DND-41 (cell line): ENCODE results near the gene POLK.
"Not testable (repeated sequence)": the region's sequence is repeated elsewhere in the genome, so short reads cannot be mapped to it uniquely, and the experiment has no call there.

Source experiments
- ATAC-seq: fragments of 200-7000 bp; cut with Tn5 transposase; 3 replicates; pipeline ENCODE4 v1.9.1; 2021; ENCODE audit warnings: low read depth; ENCODE audit not compliant: insufficient read depth
- DNase-seq: peaks from one replicate; pipeline ENCODE4 v3.0.0-alpha.2; 2020
- H2AFZ ChIP-seq: 2 replicates; pipeline ENCODE4 v1.6.0; 2012; ENCODE audit warnings: low read depth, low read length
- H3K27ac ChIP-seq: 2 replicates; pipeline ENCODE4 v1.5.1; 2012; ENCODE audit warnings: low read length, inconsistent platforms
- H3K27me3 ChIP-seq: fragments of 200-600 bp; sonication (generic); 2 replicates; pipeline ENCODE4 v1.6.0; 2012; ENCODE audit warnings: low read length, mild to moderate bottlenecking, inconsistent platforms; ENCODE audit not compliant: insufficient read depth, poor library complexity
- H3K36me3 ChIP-seq: 2 replicates; pipeline ENCODE4 v1.5.1; 2012; ENCODE audit warnings: low read length, inconsistent platforms; ENCODE audit not compliant: insufficient read depth
- H3K4me1 ChIP-seq: 2 replicates; pipeline ENCODE4 v1.5.1; 2012; ENCODE audit warnings: mild to moderate bottlenecking, low read length; ENCODE audit not compliant: insufficient read depth
- H3K4me2 ChIP-seq: 2 replicates; pipeline ENCODE4 v1.6.0; 2012; ENCODE audit warnings: mild to moderate bottlenecking, moderate library complexity, low read length, inconsistent platforms; ENCODE audit not compliant: insufficient read depth
- H3K4me3 ChIP-seq, 2 experiments: fragments of 200-600 bp in 1 of 2; shearing (Covaris generic) in 1 of 2; 2 replicates each; pipeline ENCODE4 v1.5.1; 2012 to 2016; ENCODE audit warnings: inconsistent platforms in 2 of 2, low read length in 2 of 2, mild to moderate bottlenecking in 2 of 2, low read depth in 1 of 2, moderate library complexity in 1 of 2
- H3K79me2 ChIP-seq: 2 replicates; pipeline ENCODE4 v1.6.0; 2012; ENCODE audit warnings: low read length, inconsistent platforms; ENCODE audit not compliant: insufficient read depth
- H3K9ac ChIP-seq: 2 replicates; pipeline ENCODE4 v1.6.0; 2012; ENCODE audit warnings: low read depth, mild to moderate bottlenecking, inconsistent platforms, low read length, moderate library complexity
- H3K9me3 ChIP-seq: 2 replicates; pipeline ENCODE4 v1.5.1; 2012; ENCODE audit warnings: low read length, moderate library complexity, mild to moderate bottlenecking, inconsistent platforms; ENCODE audit not compliant: insufficient read depth, severe bottlenecking
- H4K20me1 ChIP-seq: 2 replicates; pipeline ENCODE4 v1.6.0; 2012; ENCODE audit warnings: low read length; ENCODE audit not compliant: insufficient read depth
- CTCF ChIP-seq: IDR thresholded peaks from 2 replicates; pipeline ENCODE4 v1.5.1; 2012; ENCODE audit warnings: borderline replicate concordance, low read length, moderate library complexity, mild to moderate bottlenecking; ENCODE audit not compliant: poor library complexity, severe bottlenecking; ENCODE audit errors: extremely low read depth
- EZH2 ChIP-seq: IDR thresholded peaks from 3 replicates; pipeline ENCODE4 v1.6.1; 2012; ENCODE audit warnings: borderline replicate concordance, low read depth, mild to moderate bottlenecking, moderate library complexity, low read length, inconsistent platforms; ENCODE audit not compliant: severe bottlenecking

The POLK gene

GRCh38 chr5:75565991-75566709 lies 54.5 kb downstream of the POLK start:
- ATAC-seq, H2AFZ ChIP-seq, DNase-seq, H3K27ac ChIP-seq, H3K9ac ChIP-seq, H3K27me3 ChIP-seq, H3K9me3 ChIP-seq, H3K4me2 ChIP-seq, H3K4me3 ChIP-seq, H3K4me1 ChIP-seq, H4K20me1 ChIP-seq: not testable (repeated sequence)
- peaks cover 24% of the 10 kb centered on the region; the same call in 1 of the 2 replicates for H3K36me3 ChIP-seq
- H3K79me2 ChIP-seq, result peaks cover 36% of the 10 kb centered on the region; the same call in 1 of the 2 replicates

- H3K9me3 ChIP-seq, result no peaks in the 10 kb centered on the region
- peak; percentile 58; the same call in 2 of the 3 replicates for ATAC-seq
- no peak overlapping the region for H3K4me3 ChIP-seq
Measured at GRCh38 chr5:75566710-75567309, 55.1 kb downstream of the POLK start.

GRCh38 chr5:75567710-75568109 lies 56.0 kb downstream of the POLK start:
- Histone ChIP-seq H2AFZ (no peak overlapping the region), H3K79me2 (peaks cover 34% of the 10 kb centered on the region; the same call in 1 of the 2 replicates), H4K20me1 (peaks cover 5% of the 10 kb centered on the region; the same call in 1 of the 2 replicates), H3K27ac (no peak overlapping the region), H3K36me3 (peaks cover 39% of the 10 kb centered on the region; the same call in 1 of the 2 replicates), H3K4me2 (no peak overlapping the region), H3K4me1 (no peaks in the 10 kb centered on the region), H3K27me3 (no peaks in the 10 kb centered on the region), H3K4me3 (no peak overlapping the region), H3K9ac (no peak overlapping the region), H3K9me3 (no peaks in the 10 kb centered on the region)
- TF ChIP-seq EZH2, result no peak
- no peak for TF ChIP-seq CTCF
- no peak for DNase-seq
- no peak for ATAC-seq

More at GRCh38 chr5:75566710-75567309, 55.1 kb downstream of the POLK start:
- Histone ChIP-seq H3K27ac (no peak overlapping the region), H3K9ac (no peak overlapping the region), H3K4me1 (no peaks in the 10 kb centered on the region), H3K4me2 (no peak overlapping the region), H3K36me3 (peaks cover 31% of the 10 kb centered on the region; the same call in 1 of the 2 replicates), H3K27me3 (no peaks in the 10 kb centered on the region), H4K20me1 (peaks cover 5% of the 10 kb centered on the region; the same call in 1 of the 2 replicates), H3K79me2 (peaks cover 34% of the 10 kb centered on the region; the same call in 1 of the 2 replicates), H2AFZ (no peak overlapping the region)
- TF ChIP-seq CTCF (no peak), EZH2 (no peak)
- no peak for DNase-seq

GRCh38 chr5:75568202-75568601 lies 56.5 kb downstream of the POLK start:
- Histone ChIP-seq H3K79me2 (peaks cover 29% of the 10 kb centered on the region; the same call in 1 of the 2 replicates), H3K36me3 (peaks cover 39% of the 10 kb centered on the region; the same call in 1 of the 2 replicates), H3K4me3 (no peak overlapping the region), H3K27me3 (no peaks in the 10 kb centered on the region), H3K9me3 (no peaks in the 10 kb centered on the region), H2AFZ (no peak overlapping the region), H3K4me1 (no peaks in the 10 kb centered on the region), H4K20me1 (peaks cover 5% of the 10 kb centered on the region; the same call in 1 of the 2 replicates), H3K4me2 (no peak overlapping the region), H3K9ac (no peak overlapping the region), H3K27ac (no peak overlapping the region)
- DNase-seq (no peak), ATAC-seq (no peak)
- no peak for TF ChIP-seq CTCF
- no peak for TF ChIP-seq EZH2
